ENCODE measurements around the gene NTMT1. TPM values are rescaled to one million over a fixed set of nuclear protein-coding genes. Genes with fewer than 3 reads are reported as not detected.
A peak's percentile ranks its signal among the peaks of the same experiment; 100 is the strongest.

Gene NTMT1
- total RNA-seq, 1 donor from 2014 or later: 62.6 TPM

DNA sequence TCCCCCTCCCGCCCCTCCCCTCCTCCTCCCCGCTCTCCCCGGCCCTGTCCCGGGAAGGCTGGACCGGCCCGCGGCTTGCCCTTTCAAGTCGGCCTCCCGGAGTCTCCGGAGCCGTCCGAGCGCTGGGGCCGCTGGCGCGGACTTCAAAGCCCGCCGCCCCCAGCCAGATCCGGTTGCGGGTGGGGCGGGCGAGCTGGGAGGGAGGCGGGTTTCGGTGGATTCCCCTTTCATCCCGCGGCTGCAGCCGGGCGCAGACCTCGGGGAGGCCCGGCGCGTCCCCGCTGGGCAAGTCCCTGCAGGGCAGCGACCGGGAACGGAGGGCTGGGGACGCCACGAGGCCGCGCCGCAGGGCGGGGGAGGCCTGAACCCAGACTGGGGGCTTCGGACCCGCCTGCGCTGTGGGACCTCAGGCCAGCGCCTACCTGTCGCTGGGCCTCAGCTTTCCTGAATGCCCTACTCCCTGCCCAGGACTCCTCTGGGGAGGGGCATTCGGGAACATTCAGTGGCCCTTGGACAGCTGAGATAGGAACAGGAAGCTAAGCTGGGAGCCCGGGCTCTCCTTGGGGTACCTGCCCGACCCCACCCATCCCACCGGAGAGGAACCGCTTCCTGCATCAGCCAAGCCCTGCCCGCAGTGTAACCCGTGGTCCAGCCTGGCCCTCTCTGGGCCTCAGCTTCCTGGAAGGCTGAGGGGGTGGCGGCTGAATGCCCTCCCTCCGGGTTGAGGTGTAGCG lies 28.4 kb upstream of the NTMT1 start:
- Mint-ChIP-seq H3K4me3 (ENCODE audit: unreplicated experiment) (no peak overlapping the region), H3K27me3 (ENCODE audit: unreplicated experiment) (peaks cover 6% of the 10 kb centered on the region), H3K36me3 (ENCODE audit: unreplicated experiment) (no peaks in the 10 kb centered on the region), H3K9me3 (ENCODE audit: unreplicated experiment) (no peaks in the 10 kb centered on the region), H3K4me1 (ENCODE audit: low read depth, unreplicated experiment) (peaks cover 22% of the 10 kb centered on the region), H3K27ac (ENCODE audit: unreplicated experiment) (no peak overlapping the region)
- DNase-seq: peak; percentile 48
- TF ChIP-seq CTCF (IDR thresholded peaks at IDR 0.05; ENCODE audit: partially characterized antibody, unreplicated experiment): no peak

- Mint-ChIP-seq H3K4me1 (ENCODE audit: low read depth, unreplicated experiment) (peaks cover 22% of the 10 kb centered on the region), H3K4me3 (ENCODE audit: unreplicated experiment) (peak overlapping the region; percentile 46), H3K27me3 (ENCODE audit: unreplicated experiment) (peaks cover 7% of the 10 kb centered on the region), H3K27ac (ENCODE audit: unreplicated experiment) (no peak overlapping the region), H3K9me3 (ENCODE audit: unreplicated experiment) (no peaks in the 10 kb centered on the region), H3K36me3 (ENCODE audit: unreplicated experiment) (no peaks in the 10 kb centered on the region)
- no peak for DNase-seq
- TF ChIP-seq CTCF (IDR thresholded peaks at IDR 0.05; ENCODE audit: partially characterized antibody, unreplicated experiment): no peak
Observed at GRCh38 chr9:129598089-129598596, 27.8 kb upstream of the NTMT1 start.

DNA sequence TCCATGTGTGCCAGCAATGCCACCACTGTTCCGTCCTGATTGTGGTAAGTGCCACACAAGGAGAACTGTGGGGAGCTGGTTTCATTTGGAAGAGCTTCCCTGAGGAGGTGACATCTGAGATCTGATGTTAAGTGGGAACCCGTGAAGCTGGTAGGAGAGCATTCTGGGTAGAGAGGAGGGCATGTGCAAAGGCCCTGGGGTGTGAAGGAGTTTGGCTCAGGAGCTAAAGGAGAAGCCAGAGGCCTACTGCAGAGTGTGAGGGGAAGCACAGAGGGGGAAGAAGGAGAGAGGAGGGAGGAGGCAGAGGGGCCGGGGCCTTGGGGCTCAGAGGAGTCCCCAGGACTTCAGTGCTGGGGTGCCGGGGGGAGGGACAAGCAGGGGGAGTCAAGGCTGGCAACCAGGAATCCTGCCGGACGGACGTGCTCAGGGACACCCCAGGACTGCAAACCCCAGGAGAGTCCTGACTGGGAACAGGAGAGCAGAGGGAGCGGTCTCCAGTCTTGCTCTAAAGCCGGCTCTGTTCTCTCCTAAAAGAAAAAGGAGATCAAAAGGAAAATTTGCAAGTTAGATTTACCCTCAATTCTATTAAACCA lies 24.8 kb upstream of the NTMT1 start:
- H3K27me3 Mint-ChIP-seq (ENCODE audit: unreplicated experiment): peaks cover 7% of the 10 kb centered on the region
- no peak for DNase-seq
- H3K4me3 Mint-ChIP-seq (ENCODE audit: unreplicated experiment): no peak overlapping the region
- H3K9me3 Mint-ChIP-seq (ENCODE audit: unreplicated experiment): peaks cover 2% of the 10 kb centered on the region
- peaks cover 11% of the 10 kb centered on the region for H3K4me1 Mint-ChIP-seq (ENCODE audit: low read depth, unreplicated experiment)
- no peak overlapping the region for H3K27ac Mint-ChIP-seq (ENCODE audit: unreplicated experiment)
- H3K36me3 Mint-ChIP-seq (ENCODE audit: unreplicated experiment): no peaks in the 10 kb centered on the region
- no peak for TF ChIP-seq CTCF (IDR thresholded peaks at IDR 0.05; ENCODE audit: partially characterized antibody, unreplicated experiment)

DNA sequence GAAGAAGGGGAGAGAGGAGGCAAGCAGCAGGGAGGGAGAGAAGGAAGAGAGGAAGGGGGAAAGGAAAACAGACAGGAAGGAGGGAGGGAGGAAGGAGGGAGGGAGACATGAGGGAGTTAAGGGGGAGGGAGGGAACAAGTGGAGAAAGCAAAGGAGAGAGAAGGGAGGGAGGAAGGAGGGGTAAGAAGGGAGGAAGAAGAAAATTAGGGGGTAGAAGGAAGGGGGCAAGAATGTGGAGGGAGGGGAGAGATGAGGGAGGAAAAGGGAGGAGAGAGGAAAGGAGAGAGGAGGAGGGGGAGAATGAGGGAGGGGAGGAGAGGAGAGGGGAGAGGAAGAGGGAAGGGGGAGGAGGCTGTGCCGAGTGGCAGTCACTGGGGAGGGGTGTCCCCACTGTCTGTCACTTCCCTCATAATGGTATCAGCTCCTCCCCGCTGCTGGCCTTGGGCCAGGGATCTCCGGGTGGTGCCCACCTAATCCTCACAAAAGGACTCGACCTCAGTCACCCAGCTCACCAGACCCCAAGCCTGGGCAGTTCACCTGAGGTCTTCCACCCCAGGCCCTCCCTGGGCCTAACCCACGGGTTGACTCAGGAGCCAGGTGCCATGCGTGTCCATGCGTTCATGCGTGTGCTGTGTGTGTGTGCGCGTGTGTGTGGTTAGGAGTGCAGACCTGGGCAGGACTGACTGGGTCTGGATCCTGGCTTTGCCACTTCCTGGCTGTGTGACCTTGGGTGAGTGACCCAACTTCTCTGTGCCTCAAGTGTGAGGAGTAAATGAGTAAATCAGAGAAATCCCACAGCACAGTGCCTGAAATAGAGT lies 23.2 kb upstream of the NTMT1 start:
- TF ChIP-seq CTCF (IDR thresholded peaks at IDR 0.05; ENCODE audit: partially characterized antibody, unreplicated experiment): no peak
- H3K9me3 Mint-ChIP-seq (ENCODE audit: unreplicated experiment): peaks cover 7% of the 10 kb centered on the region
- peaks cover 20% of the 10 kb centered on the region for H3K4me1 Mint-ChIP-seq (ENCODE audit: low read depth, unreplicated experiment)
- H3K4me3 Mint-ChIP-seq (ENCODE audit: unreplicated experiment): no peak overlapping the region
- peaks cover 17% of the 10 kb centered on the region for H3K27me3 Mint-ChIP-seq (ENCODE audit: unreplicated experiment)
- peak overlapping the region; percentile 43 for H3K27ac Mint-ChIP-seq (ENCODE audit: unreplicated experiment)
- no peaks in the 10 kb centered on the region for H3K36me3 Mint-ChIP-seq (ENCODE audit: unreplicated experiment)
- DNase-seq: no peak
